Neural crest cell (in vitro differentiated cells): Measurements from ENCODE around the gene LCE1F. TPM values are rescaled to one million over a fixed set of nuclear protein-coding genes. Genes with fewer than 3 reads are reported as not detected.

Experiments used
- DNase-seq: peaks from one replicate; pipeline ENCODE4 v3.0.0; 2021; ENCODE audit warnings: low read depth, mixed read lengths, low spot score
- H3K27ac Mint-ChIP-seq: one replicate; pipeline ENCODE4 v1.8.0; 2021; ENCODE audit warnings: mild to moderate bottlenecking, mixed read lengths; ENCODE audit not compliant: unreplicated experiment
- H3K27me3 Mint-ChIP-seq: 2 replicates; pipeline ENCODE4 v1.8.0; 2021; ENCODE audit warnings: low read depth, mild to moderate bottlenecking, mixed read lengths
- H3K36me3 Mint-ChIP-seq: 2 replicates; pipeline ENCODE4 v1.8.0; 2021; ENCODE audit warnings: low read depth, mild to moderate bottlenecking, mixed read lengths
- H3K4me1 Mint-ChIP-seq: 2 replicates; pipeline ENCODE4 v1.8.0; 2021; ENCODE audit warnings: mixed read lengths
- H3K4me3 Mint-ChIP-seq: one replicate; pipeline ENCODE4 v1.8.0; 2021; ENCODE audit warnings: mild to moderate bottlenecking, mixed read lengths
- H3K9me3 Mint-ChIP-seq: 2 replicates; pipeline ENCODE4 v1.8.0; 2021; ENCODE audit warnings: mixed read lengths
- long read RNA-seq: library from polyadenylated mRNA; unstranded; transcript quantifications from one replicate; pipeline ENCODE4 v2.0.0, GENCODE V29; 2020
- total RNA-seq: library from RNA; stranded (reverse); gene quantifications from 2 replicates; pipeline ENCODE4 v1.2.1, GENCODE V29; 2021
- TF ChIP-seq, protein P1 (sequence below): fragments of 200-600 bp; sonication (generic); conservative IDR thresholded peaks from 2 replicates; pipeline ENCODE4 v1.5.0; 2021; ENCODE audit warnings: antibody characterized with exemption, mild to moderate bottlenecking

Gene LCE1F, protein sequence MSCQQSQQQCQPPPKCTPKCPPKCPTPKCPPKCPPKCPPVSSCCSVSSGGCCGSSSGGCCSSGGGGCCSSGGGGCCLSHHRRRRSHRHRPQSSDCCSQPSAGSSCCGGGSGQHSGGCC
- total RNA-seq = not detected in 2 replicates
- long read RNA-seq = 0 reads

DNA sequence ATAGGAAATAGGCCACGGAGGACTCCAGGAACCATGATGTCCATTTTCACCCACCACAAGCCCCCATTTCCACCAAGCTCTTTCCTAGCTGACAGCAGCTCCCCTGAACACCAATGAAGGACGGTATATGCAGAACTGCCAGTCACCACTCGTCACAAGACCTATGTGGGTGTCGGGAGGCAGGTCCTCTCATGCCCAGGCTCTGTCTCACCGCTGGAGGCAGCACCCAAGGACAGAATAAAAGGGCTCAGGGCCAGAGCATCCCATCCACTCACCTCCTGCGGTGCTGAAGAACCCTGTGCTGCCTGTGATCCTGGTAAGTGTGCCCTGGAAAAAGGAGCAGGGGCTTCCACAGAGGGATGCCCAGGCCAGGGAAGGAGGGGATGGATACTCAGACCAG is at the start of gene LCE1F:
Gene LCE1F (plus strand): TSS at position 266 of the 400 bp plus-strand sequence. CDS start 1,232 bp downstream, outside the sequence.
- no peak within 1 kb of the TSS for H3K4me3 Mint-ChIP-seq
- no peaks in the 10 kb centered on the region for H3K4me1 Mint-ChIP-seq
- TF ChIP-seq, protein P1, sequence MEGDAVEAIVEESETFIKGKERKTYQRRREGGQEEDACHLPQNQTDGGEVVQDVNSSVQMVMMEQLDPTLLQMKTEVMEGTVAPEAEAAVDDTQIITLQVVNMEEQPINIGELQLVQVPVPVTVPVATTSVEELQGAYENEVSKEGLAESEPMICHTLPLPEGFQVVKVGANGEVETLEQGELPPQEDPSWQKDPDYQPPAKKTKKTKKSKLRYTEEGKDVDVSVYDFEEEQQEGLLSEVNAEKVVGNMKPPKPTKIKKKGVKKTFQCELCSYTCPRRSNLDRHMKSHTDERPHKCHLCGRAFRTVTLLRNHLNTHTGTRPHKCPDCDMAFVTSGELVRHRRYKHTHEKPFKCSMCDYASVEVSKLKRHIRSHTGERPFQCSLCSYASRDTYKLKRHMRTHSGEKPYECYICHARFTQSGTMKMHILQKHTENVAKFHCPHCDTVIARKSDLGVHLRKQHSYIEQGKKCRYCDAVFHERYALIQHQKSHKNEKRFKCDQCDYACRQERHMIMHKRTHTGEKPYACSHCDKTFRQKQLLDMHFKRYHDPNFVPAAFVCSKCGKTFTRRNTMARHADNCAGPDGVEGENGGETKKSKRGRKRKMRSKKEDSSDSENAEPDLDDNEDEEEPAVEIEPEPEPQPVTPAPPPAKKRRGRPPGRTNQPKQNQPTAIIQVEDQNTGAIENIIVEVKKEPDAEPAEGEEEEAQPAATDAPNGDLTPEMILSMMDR = no peak

DNA sequence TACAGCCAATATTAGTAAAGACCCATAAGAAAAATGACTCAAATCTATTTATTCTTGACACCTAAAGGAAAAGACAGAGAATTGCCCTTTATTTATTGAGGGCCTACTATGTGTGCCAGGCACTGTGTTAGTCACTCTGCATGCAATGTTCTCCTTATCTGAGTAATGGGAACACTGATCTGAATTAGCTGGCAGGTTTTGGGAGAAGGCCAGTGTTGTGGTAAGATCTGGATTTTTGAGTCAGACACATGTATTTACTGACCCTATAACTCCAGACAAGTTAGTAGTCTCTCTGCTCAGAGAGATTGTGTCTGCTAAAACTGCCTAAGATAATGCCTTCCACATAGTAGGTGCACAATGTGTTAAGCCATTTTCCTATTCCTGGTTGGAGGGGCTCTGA is 49.7 kb upstream of the LCE1F start:
- Mint-ChIP-seq H3K9me3 (peaks cover 13% of the 10 kb centered on the region), H3K4me1 (no peaks in the 10 kb centered on the region), H3K27ac (no peak overlapping the region), H3K27me3 (no peaks in the 10 kb centered on the region), H3K36me3 (peaks cover 6% of the 10 kb centered on the region), H3K4me3 (no peak overlapping the region)
- no peak for DNase-seq
- TF ChIP-seq, protein P1 = no peak

More for the DNA sequence above, at the start of gene LCE1F:
- no peak within 1 kb of the TSS for H3K27ac Mint-ChIP-seq
- peaks cover 24% of the 10 kb centered on the region for H3K9me3 Mint-ChIP-seq
- DNase-seq = no peak
- H3K36me3 Mint-ChIP-seq = peaks cover 7% of the 10 kb centered on the region
- H3K27me3 Mint-ChIP-seq = no peaks in the 10 kb centered on the region

DNA sequence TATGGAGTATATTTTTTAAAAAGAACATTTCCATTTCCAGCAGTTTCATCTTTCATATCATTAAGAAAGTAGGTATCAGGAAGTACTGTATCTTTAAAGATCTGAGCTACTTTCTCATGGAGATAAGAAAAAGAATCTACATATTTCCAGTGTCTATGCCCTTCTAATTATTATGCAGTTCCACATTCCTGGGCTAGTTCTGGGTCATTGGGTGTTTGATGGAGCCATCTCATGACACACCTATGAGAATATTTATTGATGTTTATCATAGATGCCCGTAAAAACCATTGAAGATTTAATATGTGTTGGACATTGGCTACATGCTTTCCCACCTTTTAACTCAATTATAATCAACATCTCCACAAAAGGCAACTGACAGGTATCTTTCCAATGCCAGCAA is 46.0 kb upstream of the LCE1F start:
- DNase-seq = no peak
- Mint-ChIP-seq H3K27me3 (no peaks in the 10 kb centered on the region), H3K36me3 (no peaks in the 10 kb centered on the region), H3K9me3 (peaks cover 4% of the 10 kb centered on the region), H3K4me3 (no peak overlapping the region), H3K27ac (no peak overlapping the region), H3K4me1 (no peaks in the 10 kb centered on the region)
- TF ChIP-seq, protein P1 = no peak

DNA sequence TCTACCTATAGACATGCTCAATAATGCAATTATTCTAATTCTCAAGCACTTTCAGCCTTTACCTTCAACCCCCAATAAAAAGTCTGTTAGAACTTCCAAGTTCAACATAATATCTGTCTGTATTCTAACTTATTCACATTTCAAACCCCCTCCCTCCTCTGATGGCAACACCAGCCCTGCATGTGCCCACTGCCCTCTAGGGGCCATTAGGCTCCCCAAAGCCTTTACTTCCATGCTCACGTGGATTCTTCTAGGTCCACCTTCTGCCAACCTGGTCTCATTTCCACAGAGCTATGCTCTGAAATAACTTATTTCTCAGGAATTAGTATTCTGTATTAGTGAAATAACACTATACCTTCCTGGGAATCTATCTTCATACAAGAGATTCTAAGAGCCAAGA is 39.3 kb upstream of the LCE1F start:
- Mint-ChIP-seq H3K36me3 (peaks cover 2% of the 10 kb centered on the region), H3K27me3 (no peaks in the 10 kb centered on the region), H3K27ac (no peak overlapping the region), H3K9me3 (peaks cover 16% of the 10 kb centered on the region), H3K4me1 (no peaks in the 10 kb centered on the region), H3K4me3 (no peak overlapping the region)
- no peak for DNase-seq
- TF ChIP-seq, protein P1 = no peak

DNA sequence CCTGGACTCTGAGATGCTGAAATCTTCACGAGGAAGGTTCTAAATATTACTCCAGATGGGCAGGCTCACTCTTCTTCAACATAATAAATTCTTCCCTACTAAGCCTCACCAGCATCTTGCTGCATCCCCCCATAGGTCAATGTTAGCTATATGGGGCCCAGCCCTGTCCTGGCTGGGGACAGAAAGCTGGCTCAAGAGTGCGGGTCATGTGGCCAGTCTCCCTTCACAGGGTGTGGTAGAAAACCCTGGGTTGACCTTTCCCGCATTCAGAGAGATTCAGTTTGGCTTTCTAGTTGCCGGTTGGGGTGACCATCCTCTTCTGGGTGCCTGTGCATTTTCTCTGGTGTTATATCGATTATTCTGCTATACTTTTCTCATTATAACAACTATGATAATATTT is 36.9 kb upstream of the LCE1F start:
- H3K9me3 Mint-ChIP-seq = peaks cover 27% of the 10 kb centered on the region

More for the DNA sequence above, 36.9 kb upstream of the LCE1F start:
- no peaks in the 10 kb centered on the region for H3K27me3 Mint-ChIP-seq
- no peak overlapping the region for H3K27ac Mint-ChIP-seq
- H3K36me3 Mint-ChIP-seq = peaks cover 2% of the 10 kb centered on the region
- no peaks in the 10 kb centered on the region for H3K4me1 Mint-ChIP-seq
- no peak for DNase-seq
- TF ChIP-seq, protein P1 = no peak
- no peak overlapping the region for H3K4me3 Mint-ChIP-seq
